ENCODE results near the gene FAM199X. TPM values are rescaled to one million over a fixed set of nuclear protein-coding genes. Genes with fewer than 3 reads are reported as not detected.

Gene FAM199X
- 10 to 100 TPM; 15.7 to 21.0 (median 18.6) TPM for total RNA-seq
- polyA plus RNA-seq: 10 to 100 TPM; 13.8 to 17.1 (median 15.6) TPM

GRCh38 chrX:104165894-104166734, at the start of gene FAM199X:
FAM199X (plus strand) TSS chrX:104166453; CDS start chrX:104166786, 333 bp downstream.
- Histone ChIP-seq H3K27ac (peak within 1 kb of the TSS; percentile 83 to 88 (median 87)), H3K9me3 (no peaks in the 10 kb centered on the region), H3K36me3 (no peaks in the 10 kb centered on the region), H3K27me3 (no peaks in the 10 kb centered on the region), H3K4me3 (peak within 1 kb of the TSS; percentile 75 to 85 (median 76)), H3K4me1 (peaks cover 0 to 20% (median 5%) of the 10 kb centered on the region in 4 donors)
- WGBS, 2 donors: 1% methylated on average over 71 of the region's 71 CpGs
- intact Hi-C loops (cut with DNase I): no loop called here
- peak; percentile 94 for DNase-seq
- TF ChIP-seq POLR2AphosphoS5 (IDR thresholded peaks at IDR 0.05): peak in 3 of 4 donors; percentile 12 to 33 (median 31)
- TF ChIP-seq, protein P1, sequence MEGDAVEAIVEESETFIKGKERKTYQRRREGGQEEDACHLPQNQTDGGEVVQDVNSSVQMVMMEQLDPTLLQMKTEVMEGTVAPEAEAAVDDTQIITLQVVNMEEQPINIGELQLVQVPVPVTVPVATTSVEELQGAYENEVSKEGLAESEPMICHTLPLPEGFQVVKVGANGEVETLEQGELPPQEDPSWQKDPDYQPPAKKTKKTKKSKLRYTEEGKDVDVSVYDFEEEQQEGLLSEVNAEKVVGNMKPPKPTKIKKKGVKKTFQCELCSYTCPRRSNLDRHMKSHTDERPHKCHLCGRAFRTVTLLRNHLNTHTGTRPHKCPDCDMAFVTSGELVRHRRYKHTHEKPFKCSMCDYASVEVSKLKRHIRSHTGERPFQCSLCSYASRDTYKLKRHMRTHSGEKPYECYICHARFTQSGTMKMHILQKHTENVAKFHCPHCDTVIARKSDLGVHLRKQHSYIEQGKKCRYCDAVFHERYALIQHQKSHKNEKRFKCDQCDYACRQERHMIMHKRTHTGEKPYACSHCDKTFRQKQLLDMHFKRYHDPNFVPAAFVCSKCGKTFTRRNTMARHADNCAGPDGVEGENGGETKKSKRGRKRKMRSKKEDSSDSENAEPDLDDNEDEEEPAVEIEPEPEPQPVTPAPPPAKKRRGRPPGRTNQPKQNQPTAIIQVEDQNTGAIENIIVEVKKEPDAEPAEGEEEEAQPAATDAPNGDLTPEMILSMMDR (IDR thresholded peaks at IDR 0.05): peak; percentile 30 to 74 (median 41)
- TF ChIP-seq EP300 (IDR thresholded peaks at IDR 0.05): no peak
- TF ChIP-seq POLR2A (IDR thresholded peaks at IDR 0.05): no peak

DNA sequence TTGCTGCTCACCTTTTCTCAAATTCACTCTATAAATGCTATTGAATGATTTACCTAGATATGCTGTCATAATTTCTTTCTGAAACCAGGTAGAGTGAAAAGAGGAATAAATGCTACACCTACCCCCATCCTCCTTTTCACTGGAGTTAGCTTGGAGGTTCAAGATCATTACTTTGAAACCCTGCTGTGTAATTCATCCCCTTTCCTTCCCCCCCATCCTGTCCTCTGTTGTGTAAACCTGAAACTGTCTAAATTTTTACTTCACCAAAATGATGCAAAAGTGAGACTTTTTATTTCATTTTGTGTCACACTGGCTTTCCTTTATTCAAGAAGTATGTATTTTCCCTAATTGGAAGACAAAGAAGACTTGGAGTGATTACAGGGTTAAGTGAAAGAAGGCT, 48.5 kb upstream of the FAM199X start:
- DNase-seq: no peak
- intact Hi-C loops (cut with DNase I): no loop called here
- H3K9me3 ChIP-seq: no peaks in the 10 kb centered on the region
- no peaks in the 10 kb centered on the region for H3K4me1 ChIP-seq
- no peak overlapping the region for H3K4me3 ChIP-seq
- no peaks in the 10 kb centered on the region for H3K36me3 ChIP-seq
- H3K27ac ChIP-seq: no peak overlapping the region
- TF ChIP-seq POLR2AphosphoS5 (IDR thresholded peaks at IDR 0.05) (no peak), EP300 (IDR thresholded peaks at IDR 0.05) (no peak), POLR2A (IDR thresholded peaks at IDR 0.05) (no peak)
- TF ChIP-seq, protein P1 (IDR thresholded peaks at IDR 0.05): no peak
- H3K27me3 ChIP-seq: no peaks in the 10 kb centered on the region

DNA sequence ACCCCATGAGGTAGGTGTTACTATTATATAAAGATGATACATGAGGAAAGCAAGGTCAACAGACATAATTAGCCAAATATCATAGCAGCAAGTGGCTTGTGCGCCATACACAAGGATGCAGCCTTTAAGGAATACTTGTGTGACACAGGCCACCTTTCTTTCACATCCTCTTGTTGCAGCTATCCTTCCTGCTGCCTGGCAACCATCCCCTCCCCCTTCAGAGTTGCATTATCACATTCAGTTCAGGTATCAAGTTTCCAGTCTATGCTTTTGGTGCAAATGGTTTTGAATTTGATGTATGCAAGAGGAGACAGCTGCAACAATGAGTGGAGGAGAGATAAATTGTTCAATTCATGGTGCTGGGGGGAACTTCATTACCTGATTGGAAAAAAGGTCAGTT, 47.5 kb upstream of the FAM199X start:
- no peaks in the 10 kb centered on the region for H3K4me1 ChIP-seq
- no peaks in the 10 kb centered on the region for H3K36me3 ChIP-seq
- 92 to 93% methylated on average over 1 of the region's 1 CpG for WGBS, 2 donors
- no peaks in the 10 kb centered on the region for H3K27me3 ChIP-seq
- no peak for DNase-seq
- no peak overlapping the region for H3K27ac ChIP-seq
- intact Hi-C loops (cut with DNase I): no loop called here
- TF ChIP-seq EP300 (IDR thresholded peaks at IDR 0.05): no peak
- H3K9me3 ChIP-seq: no peaks in the 10 kb centered on the region
- H3K4me3 ChIP-seq: no peak overlapping the region

DNA sequence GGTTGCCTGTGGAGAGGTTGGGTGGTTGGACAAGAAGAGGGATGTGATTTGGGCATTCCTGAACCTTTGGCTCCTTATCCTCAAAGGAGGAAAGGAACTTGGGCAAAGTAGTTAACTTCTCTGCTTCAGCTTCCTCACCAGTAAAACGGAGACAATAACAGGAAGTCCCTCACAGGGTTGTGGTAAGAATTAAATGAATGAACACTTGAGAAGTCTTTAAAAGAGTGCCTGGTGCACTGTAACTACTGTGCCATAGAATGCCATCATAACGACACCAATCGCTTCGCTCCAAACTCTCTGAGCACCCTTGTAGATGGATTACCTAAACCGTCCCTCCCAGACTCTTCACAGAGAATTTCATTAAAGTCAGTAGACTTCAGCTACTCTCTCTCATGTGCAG, 43.4 kb upstream of the FAM199X start:
- H3K9me3 ChIP-seq: no peaks in the 10 kb centered on the region
- no peak overlapping the region for H3K27ac ChIP-seq
- 46 to 90% methylated on average over 5 of the region's 5 CpGs for WGBS, 2 donors
- H3K4me3 ChIP-seq: no peak overlapping the region
- H3K27me3 ChIP-seq: no peaks in the 10 kb centered on the region
- H3K36me3 ChIP-seq: no peaks in the 10 kb centered on the region
- TF ChIP-seq POLR2AphosphoS5 (IDR thresholded peaks at IDR 0.05): no peak
- TF ChIP-seq, protein P1 (IDR thresholded peaks at IDR 0.05): no peak
- no peak for TF ChIP-seq POLR2A (IDR thresholded peaks at IDR 0.05)
- no peak for TF ChIP-seq EP300 (IDR thresholded peaks at IDR 0.05)
- no peaks in the 10 kb centered on the region for H3K4me1 ChIP-seq
- intact Hi-C loops (cut with DNase I): no loop called here
- no peak for DNase-seq

- no peak for TF ChIP-seq EP300 (IDR thresholded peaks at IDR 0.05)
- TF ChIP-seq POLR2A (IDR thresholded peaks at IDR 0.05): no peak
- no peak for TF ChIP-seq POLR2AphosphoS5 (IDR thresholded peaks at IDR 0.05)
- Histone ChIP-seq H3K9me3 (no peaks in the 10 kb centered on the region), H3K27ac (no peak overlapping the region), H3K4me1 (no peaks in the 10 kb centered on the region), H3K27me3 (no peaks in the 10 kb centered on the region), H3K4me3 (no peak overlapping the region), H3K36me3 (peaks cover 0 to 10% (median 0%) of the 10 kb centered on the region in 4 donors)
- DNase-seq: no peak
- intact Hi-C loops (cut with DNase I): no loop called here
- WGBS, 2 donors: 79 to 84% methylated on average over 2 of the region's 2 CpGs
These were observed 39.4 kb upstream of the FAM199X start for GRCh38 chrX:104126856-104127255.
